ENCODE data around the gene PLPP4.

Gene PLPP4

DNA sequence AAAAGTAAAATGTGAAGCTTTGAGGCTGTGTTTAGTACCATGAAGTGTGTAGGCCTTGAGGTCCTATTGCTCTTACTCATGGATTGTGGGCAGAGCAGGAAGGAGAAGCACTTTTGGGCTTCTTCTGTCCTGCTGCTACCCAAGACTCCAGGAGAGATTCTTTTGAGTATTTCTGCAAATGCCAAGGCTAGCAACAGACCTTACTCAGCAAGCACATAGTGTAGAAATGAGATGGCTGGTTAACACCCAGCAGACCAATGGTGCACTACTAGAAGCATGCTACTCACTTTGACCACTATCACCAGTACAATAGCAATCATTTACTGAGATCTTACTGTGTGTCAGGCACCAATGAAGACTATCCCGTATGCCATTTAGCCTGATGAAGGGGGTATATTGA is 3.2 kb downstream of the PLPP4 start:
- Histone ChIP-seq H3K4me1 (ENCODE audit: low read depth, poor library complexity, severe bottlenecking) (no peaks in the 10 kb centered on the region), H3K27ac (no peak overlapping the region), H3K4me2 (no peak overlapping the region), H3K9ac (no peak overlapping the region), H2AFZ (ENCODE audit: low read depth) (no peak overlapping the region), H3K4me3 (IDR thresholded peaks at IDR 0.05; ENCODE audit: insufficient read depth, low read depth, low read length) (no peak overlapping the region), H3K36me3 (ENCODE audit: insufficient read depth) (no peaks in the 10 kb centered on the region), H3K79me2 (ENCODE audit: insufficient read depth, low read depth) (no peaks in the 10 kb centered on the region), H4K20me1 (ENCODE audit: insufficient read depth) (no peaks in the 10 kb centered on the region), H3K27me3 (ENCODE audit: insufficient read depth, low read depth) (no peaks in the 10 kb centered on the region)
- TF ChIP-seq, protein P1, sequence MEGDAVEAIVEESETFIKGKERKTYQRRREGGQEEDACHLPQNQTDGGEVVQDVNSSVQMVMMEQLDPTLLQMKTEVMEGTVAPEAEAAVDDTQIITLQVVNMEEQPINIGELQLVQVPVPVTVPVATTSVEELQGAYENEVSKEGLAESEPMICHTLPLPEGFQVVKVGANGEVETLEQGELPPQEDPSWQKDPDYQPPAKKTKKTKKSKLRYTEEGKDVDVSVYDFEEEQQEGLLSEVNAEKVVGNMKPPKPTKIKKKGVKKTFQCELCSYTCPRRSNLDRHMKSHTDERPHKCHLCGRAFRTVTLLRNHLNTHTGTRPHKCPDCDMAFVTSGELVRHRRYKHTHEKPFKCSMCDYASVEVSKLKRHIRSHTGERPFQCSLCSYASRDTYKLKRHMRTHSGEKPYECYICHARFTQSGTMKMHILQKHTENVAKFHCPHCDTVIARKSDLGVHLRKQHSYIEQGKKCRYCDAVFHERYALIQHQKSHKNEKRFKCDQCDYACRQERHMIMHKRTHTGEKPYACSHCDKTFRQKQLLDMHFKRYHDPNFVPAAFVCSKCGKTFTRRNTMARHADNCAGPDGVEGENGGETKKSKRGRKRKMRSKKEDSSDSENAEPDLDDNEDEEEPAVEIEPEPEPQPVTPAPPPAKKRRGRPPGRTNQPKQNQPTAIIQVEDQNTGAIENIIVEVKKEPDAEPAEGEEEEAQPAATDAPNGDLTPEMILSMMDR (conservative IDR thresholded peaks at IDR 0.05; ENCODE audit: low read depth, low read length) = no peak

DNA sequence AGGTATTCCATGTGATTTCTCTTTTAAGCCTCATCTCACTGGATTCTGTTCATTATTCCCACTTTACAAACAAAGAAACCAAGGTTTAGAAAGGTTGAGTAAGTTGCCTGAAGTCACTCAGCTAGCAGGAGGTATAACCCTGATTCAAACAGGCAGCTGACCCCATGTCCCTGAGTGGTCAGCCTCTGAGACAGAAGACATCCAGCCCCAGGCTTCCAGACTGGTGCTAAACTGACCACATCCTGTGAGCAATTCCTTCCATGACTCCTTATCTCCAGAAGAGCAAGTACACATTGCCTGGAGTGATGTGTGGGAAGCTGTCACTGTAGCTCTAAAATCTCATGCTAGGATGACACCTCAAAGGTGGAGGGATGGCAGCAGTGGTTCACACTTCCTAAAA is 3.7 kb downstream of the PLPP4 start:
- H3K79me2 ChIP-seq (ENCODE audit: insufficient read depth, low read depth) = no peaks in the 10 kb centered on the region
- no peak overlapping the region for H3K27ac ChIP-seq
- no peak overlapping the region for H2AFZ ChIP-seq (ENCODE audit: low read depth)
- H3K4me3 ChIP-seq (IDR thresholded peaks at IDR 0.05; ENCODE audit: insufficient read depth, low read depth, low read length) = no peak overlapping the region
- H3K27me3 ChIP-seq (ENCODE audit: insufficient read depth, low read depth) = no peaks in the 10 kb centered on the region
- no peaks in the 10 kb centered on the region for H3K4me1 ChIP-seq (ENCODE audit: low read depth, poor library complexity, severe bottlenecking)
- no peak overlapping the region for H3K4me2 ChIP-seq
- no peaks in the 10 kb centered on the region for H4K20me1 ChIP-seq (ENCODE audit: insufficient read depth)
- no peaks in the 10 kb centered on the region for H3K36me3 ChIP-seq (ENCODE audit: insufficient read depth)
- TF ChIP-seq, protein P1 (conservative IDR thresholded peaks at IDR 0.05; ENCODE audit: low read depth, low read length) = no peak
- no peak overlapping the region for H3K9ac ChIP-seq

DNA sequence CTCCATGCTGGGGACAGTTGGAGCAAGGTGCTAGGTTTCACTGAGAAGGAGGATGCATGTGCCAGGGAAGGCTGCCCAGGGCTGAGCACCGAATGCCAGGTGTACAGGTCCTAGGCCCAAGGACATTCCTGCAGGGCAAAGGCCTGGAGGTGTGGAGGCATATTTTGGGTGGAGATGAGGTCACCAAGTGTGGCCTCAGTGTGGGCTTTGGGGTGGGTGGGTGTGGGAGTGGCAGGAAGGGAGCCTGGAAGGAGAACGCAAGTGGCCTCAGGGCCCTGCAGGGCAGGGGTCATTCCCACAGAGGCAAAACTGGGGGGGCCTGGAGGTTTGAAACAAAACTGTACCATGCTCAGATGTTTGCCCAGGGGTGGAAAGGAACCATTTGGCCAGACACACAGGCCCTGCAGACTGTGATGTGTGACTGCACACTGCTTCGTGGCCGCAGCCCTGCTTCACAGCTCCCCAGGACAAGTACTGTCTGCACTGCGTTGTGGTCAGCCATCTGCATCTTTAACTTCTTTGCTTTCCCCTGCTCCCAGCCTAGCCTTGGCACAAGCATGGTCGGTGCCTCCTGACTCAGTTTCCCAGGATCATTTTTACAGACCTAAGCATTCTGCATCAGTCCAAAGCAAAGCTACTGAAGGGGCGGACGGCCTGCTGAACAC is 5.1 kb downstream of the PLPP4 start:
- H3K79me2 ChIP-seq (ENCODE audit: insufficient read depth, low read depth) = no peaks in the 10 kb centered on the region
- no peak overlapping the region for H3K9ac ChIP-seq
- H2AFZ ChIP-seq (ENCODE audit: low read depth) = no peak overlapping the region
- TF ChIP-seq, protein P1 (conservative IDR thresholded peaks at IDR 0.05; ENCODE audit: low read depth, low read length) = no peak
- no peaks in the 10 kb centered on the region for H4K20me1 ChIP-seq (ENCODE audit: insufficient read depth)
- H3K27me3 ChIP-seq (ENCODE audit: insufficient read depth, low read depth) = no peaks in the 10 kb centered on the region
- no peak overlapping the region for H3K27ac ChIP-seq
- no peak overlapping the region for H3K4me2 ChIP-seq
- no peaks in the 10 kb centered on the region for H3K36me3 ChIP-seq (ENCODE audit: insufficient read depth)
- no peak overlapping the region for H3K4me3 ChIP-seq (IDR thresholded peaks at IDR 0.05; ENCODE audit: insufficient read depth, low read depth, low read length)
- no peaks in the 10 kb centered on the region for H3K4me1 ChIP-seq (ENCODE audit: low read depth, poor library complexity, severe bottlenecking)

DNA sequence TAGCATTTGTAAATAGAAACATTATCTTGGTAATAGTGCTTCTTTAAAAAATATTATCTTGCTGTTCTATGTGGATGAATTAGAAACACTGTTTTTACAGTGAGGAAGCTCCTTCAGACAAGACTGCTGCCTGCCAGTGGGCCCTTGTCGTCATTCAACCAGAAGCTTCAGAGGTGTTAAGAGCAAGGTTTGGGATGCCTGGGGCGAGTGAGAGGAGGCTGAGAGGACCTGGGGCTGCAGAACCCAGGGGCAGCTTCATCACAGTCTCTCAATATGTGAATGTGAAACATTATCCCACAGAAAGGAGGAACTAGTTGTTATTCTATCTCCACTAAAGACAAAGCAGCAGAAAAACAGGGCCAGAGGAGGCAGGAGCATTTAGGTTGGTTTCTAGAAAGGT is 8.1 kb downstream of the PLPP4 start:
- H3K9ac ChIP-seq = no peak overlapping the region
- H4K20me1 ChIP-seq (ENCODE audit: insufficient read depth) = no peaks in the 10 kb centered on the region
- no peak overlapping the region for H3K4me2 ChIP-seq
- H3K27me3 ChIP-seq (ENCODE audit: insufficient read depth, low read depth) = no peaks in the 10 kb centered on the region
- H3K79me2 ChIP-seq (ENCODE audit: insufficient read depth, low read depth) = no peaks in the 10 kb centered on the region
- H3K36me3 ChIP-seq (ENCODE audit: insufficient read depth) = no peaks in the 10 kb centered on the region
- no peak overlapping the region for H3K4me3 ChIP-seq (IDR thresholded peaks at IDR 0.05; ENCODE audit: insufficient read depth, low read depth, low read length)
- no peaks in the 10 kb centered on the region for H3K4me1 ChIP-seq (ENCODE audit: low read depth, poor library complexity, severe bottlenecking)
- no peak overlapping the region for H2AFZ ChIP-seq (ENCODE audit: low read depth)
- TF ChIP-seq, protein P1 (conservative IDR thresholded peaks at IDR 0.05; ENCODE audit: low read depth, low read length) = no peak
- H3K27ac ChIP-seq = no peak overlapping the region
